Activated CD4-positive, alpha-beta T cell treated with anti-CD3 and anti-CD28 coated beads, Interleukin-2, amount 50 U/mL, for 1 hour (primary cell): ENCODE results near the gene USP6NL.
"Not testable (repeated sequence)": the region's sequence is repeated elsewhere in the genome, so short reads cannot be mapped to it uniquely, and the experiment has no call there.

Source experiments
- DNase-seq: peaks from one replicate; pipeline ENCODE4 v3.0.0-alpha.2; 2020

Gene USP6NL

GRCh38 chr10:11511321-11511720 lies 100.1 kb downstream of the USP6NL start:
- DNase-seq: no peak

GRCh38 chr10:11510736-11511135 lies 100.7 kb downstream of the USP6NL start:
- no peak for DNase-seq

GRCh38 chr10:11510281-11510680 lies 101.2 kb downstream of the USP6NL start:
- no peak for DNase-seq

- no peak for DNase-seq
These were observed 102.4 kb downstream of the USP6NL start for GRCh38 chr10:11509036-11509435.

- DNase-seq: no peak
These were observed 105.1 kb downstream of the USP6NL start for GRCh38 chr10:11506247-11506789.

GRCh38 chr10:11505639-11506038 lies 105.8 kb downstream of the USP6NL start:
- no peak for DNase-seq

- DNase-seq: no peak
These were observed 106.7 kb downstream of the USP6NL start for GRCh38 chr10:11504566-11505285.

- DNase-seq: no peak
These were observed 109.8 kb downstream of the USP6NL start for GRCh38 chr10:11501600-11501999.

- DNase-seq: no peak
These were observed 111.9 kb downstream of the USP6NL start for GRCh38 chr10:11499425-11500071.

- no peak for DNase-seq
These were observed 113.1 kb downstream of the USP6NL start for GRCh38 chr10:11498399-11498798.

- DNase-seq: not testable (repeated sequence)
These were observed 116.5 kb downstream of the USP6NL start for GRCh38 chr10:11494923-11495322.

GRCh38 chr10:11493646-11494045 lies 117.8 kb downstream of the USP6NL start:
- DNase-seq: no peak

GRCh38 chr10:11491087-11491486 lies 120.4 kb downstream of the USP6NL start:
- no peak for DNase-seq

GRCh38 chr10:11489591-11489990 lies 121.9 kb downstream of the USP6NL start:
- no peak for DNase-seq

- no peak for DNase-seq
These were observed 123.3 kb downstream of the USP6NL start for GRCh38 chr10:11488126-11488525.

- no peak for DNase-seq
These were observed 128.0 kb downstream of the USP6NL start for GRCh38 chr10:11483201-11484148.

GRCh38 chr10:11482306-11482705 lies 129.1 kb downstream of the USP6NL start:
- no peak for DNase-seq

GRCh38 chr10:11480687-11481086 lies 130.8 kb downstream of the USP6NL start:
- DNase-seq: no peak

- no peak for DNase-seq
These were observed 132.2 kb downstream of the USP6NL start for GRCh38 chr10:11479300-11479699.

- no peak for DNase-seq
These were observed 132.6 kb downstream of the USP6NL start for GRCh38 chr10:11478807-11479206.

GRCh38 chr10:11475831-11476434 lies 135.5 kb downstream of the USP6NL start:
- no peak for DNase-seq

GRCh38 chr10:11473128-11473760 lies 138.2 kb downstream of the USP6NL start:
- no peak for DNase-seq
